PC-9 (cell line): Measurements from ENCODE around the gene M1AP.

Source experiments
- CTCF ChIP-seq: fragments of 200-600 bp; sonication (generic); conservative IDR thresholded peaks from 2 replicates; pipeline ENCODE4 v1.6.1; 2017; ENCODE audit warnings: mixed run types, antibody characterized with exemption, mild to moderate bottlenecking, moderate library complexity
- EZH2 ChIP-seq: fragments of 200-600 bp; sonication (generic); IDR thresholded peaks from 2 replicates; pipeline ENCODE4 v1.8.0; 2017; ENCODE audit warnings: antibody characterized with exemption, low read depth

- TF ChIP-seq CTCF: no peak
- TF ChIP-seq EZH2: no peak
Measured at GRCh38 chr2:74527741-74528140, 120.4 kb downstream of the M1AP start.
